DOHH2 (cell line): ENCODE results near the gene KCNN3.

Experiments
- CTCF ChIP-seq: fragments of 200-600 bp; sonication (generic); IDR thresholded peaks from one replicate; pipeline ENCODE4 v1.5.1; 2014; ENCODE audit warnings: antibody characterized with exemption, mild to moderate bottlenecking, low read depth, low read length; ENCODE audit not compliant: poor library complexity, severe bottlenecking
- EZH2phosphoT487 ChIP-seq: fragments of 200-600 bp; sonication (generic); IDR thresholded peaks from 2 replicates; pipeline ENCODE4 v1.6.1; 2017; ENCODE audit warnings: borderline replicate concordance, mild to moderate bottlenecking, antibody characterized with exemption, low read length, moderate library complexity, mixed read lengths

- no peak for TF ChIP-seq CTCF
- TF ChIP-seq EZH2phosphoT487 = no peak
These were observed 81.8 kb downstream of the KCNN3 start for GRCh38 chr1:154788110-154788870.
